Astrocyte of the spinal cord (primary cell): ENCODE data around the gene XYLB.

ENCODE experiments used
- DNase-seq: peaks from one replicate; pipeline ENCODE4 v3.0.0; 2011; ENCODE audit warnings: low read depth, low spot score
- H3K4me3 ChIP-seq: 2 replicates; pipeline ENCODE4 v1.5.1; 2011; ENCODE audit warnings: low read depth, mild to moderate bottlenecking, low read length, moderate library complexity
- in situ Hi-C: cut with HindIII; loops from 2 replicates; pipeline ENCODE4 v1.10.0; 2017; ENCODE audit warnings: low sequenced_read_pairs
- TF ChIP-seq, protein P1 (sequence below): IDR thresholded peaks from 2 replicates; pipeline ENCODE4 v1.5.1; 2012; ENCODE audit warnings: low read depth, mild to moderate bottlenecking, low read length, inconsistent platforms

Gene XYLB

DNA sequence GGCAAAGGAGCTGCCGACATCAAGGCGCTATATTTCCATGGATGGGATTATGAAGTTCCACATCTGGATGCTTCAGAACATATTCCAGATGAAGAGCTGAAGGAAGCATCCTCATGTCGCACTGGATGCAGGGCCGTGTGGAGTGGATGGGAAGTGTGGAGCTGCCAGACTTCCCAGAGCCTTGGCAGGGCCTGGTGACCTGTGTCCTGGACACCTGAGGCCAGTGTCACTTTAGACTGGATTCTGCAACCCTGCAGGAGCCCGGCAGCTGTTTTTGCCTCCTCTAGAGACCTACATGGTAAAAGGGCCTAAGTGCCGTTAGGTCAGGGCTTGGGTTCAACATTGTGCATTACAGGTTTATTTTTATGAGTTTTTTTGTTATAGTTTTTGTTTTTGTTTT is 11.3 kb upstream of the XYLB start:
- no peak for DNase-seq
- no peak overlapping the region for H3K4me3 ChIP-seq
- TF ChIP-seq, protein P1, sequence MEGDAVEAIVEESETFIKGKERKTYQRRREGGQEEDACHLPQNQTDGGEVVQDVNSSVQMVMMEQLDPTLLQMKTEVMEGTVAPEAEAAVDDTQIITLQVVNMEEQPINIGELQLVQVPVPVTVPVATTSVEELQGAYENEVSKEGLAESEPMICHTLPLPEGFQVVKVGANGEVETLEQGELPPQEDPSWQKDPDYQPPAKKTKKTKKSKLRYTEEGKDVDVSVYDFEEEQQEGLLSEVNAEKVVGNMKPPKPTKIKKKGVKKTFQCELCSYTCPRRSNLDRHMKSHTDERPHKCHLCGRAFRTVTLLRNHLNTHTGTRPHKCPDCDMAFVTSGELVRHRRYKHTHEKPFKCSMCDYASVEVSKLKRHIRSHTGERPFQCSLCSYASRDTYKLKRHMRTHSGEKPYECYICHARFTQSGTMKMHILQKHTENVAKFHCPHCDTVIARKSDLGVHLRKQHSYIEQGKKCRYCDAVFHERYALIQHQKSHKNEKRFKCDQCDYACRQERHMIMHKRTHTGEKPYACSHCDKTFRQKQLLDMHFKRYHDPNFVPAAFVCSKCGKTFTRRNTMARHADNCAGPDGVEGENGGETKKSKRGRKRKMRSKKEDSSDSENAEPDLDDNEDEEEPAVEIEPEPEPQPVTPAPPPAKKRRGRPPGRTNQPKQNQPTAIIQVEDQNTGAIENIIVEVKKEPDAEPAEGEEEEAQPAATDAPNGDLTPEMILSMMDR, result no peak
- in situ Hi-C loops, result no loop called here

DNA sequence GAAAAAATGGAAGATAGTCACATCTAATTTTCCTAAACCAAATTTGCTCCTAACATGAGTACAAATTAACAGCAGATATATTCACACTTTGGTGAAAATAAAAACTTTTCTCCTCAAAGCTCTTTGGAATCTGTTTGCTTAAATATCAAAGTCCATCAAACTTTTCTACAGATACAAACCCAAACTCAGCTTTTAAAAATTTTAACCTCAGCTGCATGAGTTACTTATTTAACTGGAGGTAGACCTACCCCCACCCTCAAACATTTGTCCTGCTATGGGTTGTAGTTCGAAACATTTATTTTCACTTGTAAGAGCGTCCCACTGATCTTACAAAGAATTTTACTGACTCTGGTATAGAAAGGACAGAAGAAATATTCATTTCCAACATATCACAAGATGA is 8.9 kb upstream of the XYLB start:
- in situ Hi-C loops, result no loop called here
- DNase-seq, result no peak
- H3K4me3 ChIP-seq, result no peak overlapping the region
- TF ChIP-seq, protein P1, result no peak

DNA sequence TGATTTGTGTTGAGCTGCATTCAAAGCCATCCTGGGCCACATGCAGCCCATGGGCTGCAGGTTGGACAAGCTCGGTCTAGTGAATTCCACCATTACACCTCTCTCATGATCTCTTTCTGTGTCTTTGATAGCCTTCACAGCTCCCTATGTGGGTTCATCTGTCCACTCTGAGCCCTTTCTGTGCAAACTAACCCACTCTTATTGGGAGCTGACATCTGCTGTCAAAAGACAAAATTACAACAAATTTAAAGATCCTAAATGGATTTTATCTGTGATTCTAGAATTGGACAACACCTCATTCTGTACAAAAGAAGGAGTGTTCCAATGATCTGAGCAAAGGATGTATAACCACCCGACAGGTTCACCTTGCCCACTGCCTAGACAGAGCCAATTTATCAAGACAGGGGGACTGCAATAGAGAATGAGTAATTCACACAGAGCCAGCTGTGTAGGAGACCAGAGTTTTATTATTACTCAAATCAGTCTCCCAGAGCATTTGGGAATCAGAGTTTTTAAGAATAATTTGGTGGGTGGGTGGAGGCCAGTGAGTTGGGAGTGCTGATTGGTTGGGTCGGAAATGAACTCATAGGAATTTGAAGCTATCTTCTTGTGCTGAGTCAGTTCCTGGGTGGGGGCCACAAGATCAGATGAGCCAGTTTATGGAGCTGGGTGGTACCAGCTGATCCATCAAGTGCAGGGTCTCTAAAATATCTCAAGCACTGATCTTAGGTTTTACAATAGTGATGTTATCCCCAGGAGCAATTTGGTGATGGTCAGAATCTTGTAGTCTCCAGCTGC is 2.6 kb upstream of the XYLB start:
- in situ Hi-C loops, result no loop called here
- no peak overlapping the region for H3K4me3 ChIP-seq
- TF ChIP-seq, protein P1, result no peak
- DNase-seq, result no peak

DNA sequence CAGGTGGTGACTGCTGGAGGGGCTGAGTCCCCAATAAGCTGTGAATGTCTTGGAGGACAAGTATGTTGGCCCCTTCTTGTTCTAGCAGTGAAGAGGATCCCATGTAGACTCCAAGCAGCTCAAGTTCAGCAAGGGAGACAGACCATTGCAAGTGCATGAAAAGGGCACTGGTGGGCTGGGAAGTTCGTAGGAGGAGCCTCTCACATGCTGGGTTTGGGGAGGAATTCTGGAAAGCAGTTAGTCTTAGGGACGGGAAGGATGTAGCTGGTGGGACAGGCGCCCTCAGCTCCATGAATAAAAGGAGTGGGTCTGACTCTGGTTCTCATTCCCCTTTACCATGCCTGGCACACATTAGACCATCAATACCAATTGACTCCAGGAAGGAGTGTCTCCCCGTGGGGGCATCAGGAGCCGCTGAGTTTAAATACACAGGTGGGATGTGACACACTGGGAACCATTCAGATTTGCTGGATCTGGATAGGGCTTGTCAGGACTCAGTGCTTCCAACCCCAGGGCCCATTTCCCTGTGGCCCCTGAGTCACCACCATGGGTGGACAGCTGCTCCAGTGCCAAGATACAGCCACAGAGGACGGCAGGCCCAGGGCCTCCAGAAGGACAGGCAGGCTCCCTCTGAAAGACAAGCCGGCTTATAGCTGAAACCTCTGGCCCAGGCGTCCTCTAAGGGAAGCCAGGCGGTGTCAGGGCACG is 552 bp upstream of the XYLB start:
- TF ChIP-seq, protein P1, result no peak
- in situ Hi-C loops, result no loop called here
- no peak overlapping the region for H3K4me3 ChIP-seq
- DNase-seq, result no peak

DNA sequence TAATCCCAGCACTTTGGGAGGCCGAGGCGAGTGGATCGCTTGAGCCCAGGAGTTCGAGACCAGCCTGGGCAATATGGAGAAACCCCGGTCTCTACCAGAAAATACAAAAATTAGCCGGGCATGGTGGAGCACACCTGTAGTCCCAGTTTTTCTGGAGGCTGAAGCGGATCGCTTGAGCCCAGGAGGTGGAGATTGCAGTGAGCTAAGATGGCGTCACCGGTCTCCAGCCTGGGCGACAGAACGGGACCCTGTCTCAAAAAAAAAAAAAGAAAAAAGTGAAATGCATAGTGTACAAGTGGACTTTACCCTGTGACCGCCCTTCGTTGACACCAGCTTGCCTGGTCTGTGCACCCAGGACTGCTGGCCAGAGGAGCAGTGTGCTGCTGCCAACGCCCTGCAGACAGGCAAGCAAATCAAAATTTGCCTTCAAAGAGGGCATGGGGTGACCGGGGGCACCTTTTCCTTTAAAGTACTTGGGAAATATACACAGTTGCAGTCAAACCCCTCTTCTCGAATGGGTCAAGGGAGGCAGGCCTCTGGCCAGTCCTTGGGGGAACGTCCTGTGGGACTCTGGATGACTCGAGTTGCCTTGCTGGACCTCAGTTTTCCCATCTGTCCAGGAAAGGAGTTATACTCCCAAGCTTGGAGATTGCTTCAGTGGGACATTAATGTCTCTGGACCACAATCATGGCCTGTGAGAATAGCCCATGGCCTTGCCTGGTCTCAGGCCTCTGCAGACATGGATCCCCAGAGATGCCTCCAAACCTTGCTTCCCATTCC is 1.0 kb downstream of the XYLB start:
- in situ Hi-C loops, result no loop called here

DNA sequence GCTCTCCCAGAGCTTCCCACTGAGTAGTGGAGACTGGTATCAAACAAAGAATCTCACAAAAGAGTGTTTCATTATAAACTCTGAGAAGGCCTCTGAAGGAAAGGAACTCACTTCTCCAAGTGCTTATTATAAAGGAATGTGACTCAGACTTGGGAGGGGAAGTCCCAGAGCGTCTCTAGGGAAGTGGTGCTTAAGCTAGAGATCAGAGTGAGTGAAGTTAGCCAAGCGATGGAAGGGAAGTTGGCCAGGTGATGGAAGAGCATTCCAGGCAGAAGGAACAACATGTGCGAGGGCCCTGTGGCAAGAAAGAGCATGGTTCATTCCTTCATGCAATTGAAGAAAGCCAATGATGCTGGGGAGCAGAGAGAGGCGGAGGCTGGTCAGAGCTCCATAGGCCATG is 2.3 kb downstream of the XYLB start:
- no peak overlapping the region for H3K4me3 ChIP-seq
- TF ChIP-seq, protein P1, result no peak
- in situ Hi-C loops, result no loop called here
- DNase-seq, result peak; percentile 25

More for the DNA sequence above, 1.0 kb downstream of the XYLB start:
- DNase-seq, result no peak
- H3K4me3 ChIP-seq, result peak overlapping the region; percentile 59
- TF ChIP-seq, protein P1, result no peak
